NB4 (cell line): Measurements from ENCODE around the gene NXF2B.
"Not testable (repeated sequence)": the region's sequence is repeated elsewhere in the genome, so short reads cannot be mapped to it uniquely, and the experiment has no call there.

Experiments
- DNase-seq: peaks from one replicate; pipeline ENCODE4 v3.0.0; 2010; ENCODE audit warnings: low read depth
- H3K4me3 ChIP-seq: one replicate; pipeline ENCODE4 v1.5.1; 2011; ENCODE audit warnings: mild to moderate bottlenecking, low read depth, low read length, moderate library complexity
- CTCF ChIP-seq: IDR thresholded peaks from one replicate; pipeline ENCODE4 v1.5.1; 2012; ENCODE audit warnings: low read depth, low read length
- MAX ChIP-seq: IDR thresholded peaks from 2 replicates; pipeline ENCODE4 v1.6.1; 2011; ENCODE audit warnings: low read depth, low read length
- MYC ChIP-seq: IDR thresholded peaks from 2 replicates; pipeline ENCODE4 v1.6.1; 2011; ENCODE audit warnings: low read depth, low read length
- POLR2A ChIP-seq: IDR thresholded peaks from 2 replicates; pipeline ENCODE4 v1.6.1; 2011; ENCODE audit warnings: mild to moderate bottlenecking; ENCODE audit not compliant: insufficient read length; ENCODE audit errors: extremely low read depth

NXF2B gene

GRCh38 chrX:102439908-102440307 lies at the start of gene NXF2B:
Gene NXF2B, minus strand, starts transcription at chrX:102440008. Its CDS starts 59,972 bp downstream, at chrX:102380036.
- not testable (repeated sequence) for DNase-seq, H3K4me3 ChIP-seq

- DNase-seq = not testable (repeated sequence)
These were observed 39.0 kb upstream of the NXF2B start for GRCh38 chrX:102478765-102479164.

GRCh38 chrX:102471762-102472220 lies 32.0 kb upstream of the NXF2B start, which contains the start of gene TCP11X2:
Gene TCP11X2, minus strand, starts transcription at chrX:102471812.
- not testable (repeated sequence) for DNase-seq, H3K4me3 ChIP-seq

More at GRCh38 chrX:102478765-102479164, 39.0 kb upstream of the NXF2B start:
- H3K4me3 ChIP-seq = not testable (repeated sequence)

- not testable (repeated sequence) for H3K4me3 ChIP-seq, DNase-seq
These were observed 30.4 kb upstream of the NXF2B start for GRCh38 chrX:102470215-102470614.

- DNase-seq = not testable (repeated sequence)
These were observed 18.8 kb upstream of the NXF2B start for GRCh38 chrX:102458615-102459014.

GRCh38 chrX:102414493-102414892 lies 25.3 kb downstream of the NXF2B start:
- not testable (repeated sequence) for H3K4me3 ChIP-seq, DNase-seq

More at GRCh38 chrX:102458615-102459014, 18.8 kb upstream of the NXF2B start:
- H3K4me3 ChIP-seq = not testable (repeated sequence)

GRCh38 chrX:102345916-102346315 lies 93.9 kb downstream of the NXF2B start:
- peak; percentile 63 for TF ChIP-seq CTCF
- TF ChIP-seq MYC = no peak
- no peak overlapping the region for H3K4me3 ChIP-seq
- peak; percentile 33 for DNase-seq

GRCh38 chrX:102341867-102342266 lies 97.9 kb downstream of the NXF2B start:
- no peak overlapping the region for H3K4me3 ChIP-seq
- TF ChIP-seq POLR2A (no peak), MAX (no peak), MYC (no peak), CTCF (no peak)
- DNase-seq = no peak

GRCh38 chrX:102339312-102340298 lies 100.2 kb downstream of the NXF2B start:
- DNase-seq = peak; percentile 1
- H3K4me3 ChIP-seq = no peak overlapping the region
- TF ChIP-seq MAX (no peak), CTCF (no peak), MYC (no peak), POLR2A (no peak)
